Measurements from ENCODE around the gene CEP20.

The CEP20 gene

DNA sequence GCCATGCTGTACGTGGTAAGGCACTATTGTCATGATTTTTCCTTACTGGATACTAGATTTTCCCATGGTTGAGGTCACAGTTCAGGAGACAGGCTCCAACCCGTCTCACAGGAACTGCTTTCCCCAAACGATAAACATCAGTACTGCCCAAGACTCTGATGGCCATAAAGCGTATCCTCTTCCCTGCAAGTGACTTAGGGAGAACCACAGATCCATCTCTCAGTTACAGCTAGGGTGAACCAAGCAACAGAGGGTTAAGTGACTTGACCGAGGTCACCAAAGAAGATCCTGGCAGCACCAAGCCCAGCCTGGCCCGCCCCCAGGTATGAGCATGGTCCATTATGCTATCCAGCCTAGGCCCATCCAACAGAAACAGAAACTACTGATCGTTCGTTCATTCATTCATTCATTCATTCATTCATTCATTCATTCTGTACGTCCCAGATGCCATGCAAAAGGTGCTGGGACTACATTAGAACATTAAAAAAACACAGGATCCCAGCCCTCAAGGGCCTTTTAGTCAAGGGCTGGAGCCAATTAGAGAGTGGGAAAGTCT is 62.6 kb downstream of the CEP20 start:
- no peak overlapping the region for H3K4me3 Mint-ChIP-seq
- H3K27me3 Mint-ChIP-seq = peaks cover 8% of the 10 kb centered on the region
- peaks cover 17% of the 10 kb centered on the region for H3K4me1 Mint-ChIP-seq (ENCODE audit: low read depth)
- H3K27ac Mint-ChIP-seq = no peak overlapping the region
- no peaks in the 10 kb centered on the region for H3K36me3 Mint-ChIP-seq (ENCODE audit: low read depth)
- intact Hi-C loops (cut with micrococcal nuclease) = no loop called here
- H3K9me3 Mint-ChIP-seq = no peaks in the 10 kb centered on the region

DNA sequence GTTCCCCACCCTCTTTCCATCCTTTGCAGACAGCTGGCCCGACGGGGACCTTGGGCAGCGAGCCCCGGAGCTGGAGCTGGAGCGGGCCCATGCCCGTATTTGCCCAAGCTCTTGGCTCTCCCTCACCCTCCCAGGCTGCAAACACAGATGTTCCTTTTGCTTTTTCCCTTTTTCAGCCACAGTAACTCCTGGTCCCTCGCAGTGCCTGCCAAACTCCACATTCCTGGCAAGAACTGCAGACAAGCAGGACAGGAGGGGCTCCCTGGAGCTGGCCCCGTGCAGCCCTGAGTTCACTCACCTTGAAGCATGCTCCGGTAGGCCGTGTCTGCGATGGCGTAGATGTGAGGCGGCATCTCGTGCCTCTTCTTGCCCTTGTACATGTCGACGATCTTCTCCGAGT is 65.4 kb downstream of the CEP20 start:
- intact Hi-C loops (cut with micrococcal nuclease) = no loop called here
- peaks cover 4% of the 10 kb centered on the region for H3K27me3 Mint-ChIP-seq
- H3K4me3 Mint-ChIP-seq = no peak overlapping the region

DNA sequence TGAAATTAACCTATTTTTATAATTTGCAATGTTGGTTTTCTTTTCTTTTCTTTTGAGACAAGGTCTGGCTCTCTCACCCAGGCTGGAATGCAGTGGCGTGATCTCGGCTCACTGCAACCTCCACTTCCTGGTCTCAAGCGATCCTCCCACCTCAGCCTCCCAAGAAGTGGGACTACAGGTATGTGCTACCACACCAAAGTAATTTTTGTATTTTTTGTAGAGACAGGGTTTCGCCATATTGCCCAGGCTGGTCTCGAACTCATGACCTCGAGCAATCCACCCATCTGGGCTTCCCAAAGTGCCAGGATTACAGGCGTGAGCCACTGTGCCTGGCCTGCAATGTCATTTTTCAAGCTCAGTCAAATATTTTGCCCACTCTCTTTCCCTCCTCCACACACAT is 67.6 kb downstream of the CEP20 start:
- Mint-ChIP-seq H3K36me3 (ENCODE audit: low read depth) (no peaks in the 10 kb centered on the region), H3K4me3 (no peak overlapping the region), H3K27me3 (peaks cover 5% of the 10 kb centered on the region), H3K4me1 (ENCODE audit: low read depth) (no peaks in the 10 kb centered on the region), H3K27ac (no peak overlapping the region), H3K9me3 (peaks cover 8% of the 10 kb centered on the region)
- intact Hi-C loops (cut with micrococcal nuclease) = no loop called here

More for the DNA sequence above, 65.4 kb downstream of the CEP20 start:
- Mint-ChIP-seq H3K27ac (no peak overlapping the region), H3K9me3 (no peaks in the 10 kb centered on the region), H3K4me1 (ENCODE audit: low read depth) (no peaks in the 10 kb centered on the region), H3K36me3 (ENCODE audit: low read depth) (no peaks in the 10 kb centered on the region)

DNA sequence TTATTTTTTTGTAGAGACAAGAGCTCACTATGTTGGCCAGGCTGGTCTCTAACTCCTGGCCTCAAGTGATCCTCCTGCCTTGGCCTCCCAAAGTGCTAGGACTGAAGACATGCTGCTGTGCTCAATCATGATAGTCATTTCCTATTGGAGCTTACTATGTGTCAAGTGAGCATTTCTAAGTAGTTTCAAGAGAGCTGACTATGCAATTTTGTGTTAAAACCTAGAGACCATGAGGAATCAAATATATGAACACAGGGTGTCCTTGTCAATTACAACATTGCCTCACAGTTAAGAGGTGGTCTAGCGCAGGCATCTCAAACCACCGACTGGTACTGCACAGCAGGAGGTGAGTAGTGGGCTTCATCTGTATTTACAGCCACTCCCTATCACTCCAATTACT is 69.4 kb downstream of the CEP20 start:
- Mint-ChIP-seq H3K36me3 (ENCODE audit: low read depth) (no peaks in the 10 kb centered on the region), H3K4me1 (ENCODE audit: low read depth) (no peaks in the 10 kb centered on the region), H3K9me3 (peaks cover 12% of the 10 kb centered on the region), H3K4me3 (no peak overlapping the region), H3K27ac (no peak overlapping the region), H3K27me3 (peaks cover 3% of the 10 kb centered on the region)
- intact Hi-C loops (cut with micrococcal nuclease) = no loop called here

DNA sequence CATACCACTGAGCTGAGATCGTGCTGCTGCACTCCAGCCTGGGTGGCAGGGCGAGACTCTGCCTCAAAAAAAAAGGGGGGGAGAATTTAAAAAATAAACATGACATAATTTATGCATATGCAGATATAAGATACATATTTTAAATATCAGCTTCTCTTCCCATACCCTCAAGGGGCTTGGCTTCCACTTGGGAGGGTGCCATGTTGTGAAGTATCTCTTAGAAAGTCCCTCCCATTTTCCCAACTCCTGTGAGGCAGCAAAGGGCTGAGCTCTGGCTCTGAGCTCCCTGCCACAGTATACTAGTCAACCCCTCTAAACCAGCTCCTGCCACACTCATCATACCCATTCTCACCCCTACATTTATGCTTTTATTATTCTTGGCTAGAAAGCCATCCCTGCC is 71.0 kb downstream of the CEP20 start:
- Mint-ChIP-seq H3K4me1 (ENCODE audit: low read depth) (no peaks in the 10 kb centered on the region), H3K9me3 (peaks cover 12% of the 10 kb centered on the region), H3K27ac (no peak overlapping the region), H3K36me3 (ENCODE audit: low read depth) (no peaks in the 10 kb centered on the region), H3K27me3 (peaks cover 3% of the 10 kb centered on the region), H3K4me3 (no peak overlapping the region)
- intact Hi-C loops (cut with micrococcal nuclease) = no loop called here

DNA sequence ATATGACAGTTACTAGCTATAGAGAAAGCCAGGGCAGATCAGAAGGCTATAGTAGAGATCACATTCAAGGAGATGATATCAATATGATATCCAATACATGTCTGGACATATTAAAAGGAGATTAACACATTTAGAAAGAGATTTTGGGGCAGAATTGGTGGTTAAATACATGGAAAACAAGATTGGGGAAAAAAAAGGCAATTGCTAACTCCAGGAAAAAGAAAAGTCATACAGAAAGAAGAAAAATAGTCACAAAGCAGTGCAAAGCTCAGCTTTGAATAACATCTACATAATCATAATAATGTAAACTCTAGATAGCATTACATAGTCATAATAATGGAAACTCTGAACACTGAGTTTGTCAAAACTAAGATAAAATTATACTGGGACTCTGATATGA is 72.2 kb downstream of the CEP20 start:
- intact Hi-C loops (cut with micrococcal nuclease) = no loop called here
- Mint-ChIP-seq H3K36me3 (ENCODE audit: low read depth) (no peaks in the 10 kb centered on the region), H3K4me3 (no peak overlapping the region), H3K27me3 (peaks cover 3% of the 10 kb centered on the region), H3K4me1 (ENCODE audit: low read depth) (no peaks in the 10 kb centered on the region), H3K27ac (no peak overlapping the region), H3K9me3 (peaks cover 12% of the 10 kb centered on the region)

Data from dendritic cell treated with granulocyte-macrophage colony-stimulating factor and Interleukin-4, amounts not matched to agents 40 ng/mL and 50 ng/mL, for 4 days (primary cell).